CMK (cell line): ENCODE results near the gene RALGAPA2.
A peak's percentile ranks its signal among the peaks of the same experiment; 100 is the strongest.
"Not testable (repeated sequence)": the region's sequence is repeated elsewhere in the genome, so short reads cannot be mapped to it uniquely, and the experiment has no call there.

Experiments used
- DNase-seq: peaks from one replicate; pipeline ENCODE4 v3.0.0-alpha.2; 2010; ENCODE audit warnings: low read depth

Gene RALGAPA2

GRCh38 chr20:20366876-20367574, 345.4 kb downstream of the RALGAPA2 start:
- no peak for DNase-seq

GRCh38 chr20:20366551-20366875, 345.9 kb downstream of the RALGAPA2 start:
- DNase-seq: no peak

- DNase-seq: no peak
Measured at GRCh38 chr20:20365480-20366161, 346.8 kb downstream of the RALGAPA2 start.

GRCh38 chr20:20364593-20365479, 347.6 kb downstream of the RALGAPA2 start:
- no peak for DNase-seq

- DNase-seq: no peak
Measured at GRCh38 chr20:20363799-20364592, 348.4 kb downstream of the RALGAPA2 start.

DNA sequence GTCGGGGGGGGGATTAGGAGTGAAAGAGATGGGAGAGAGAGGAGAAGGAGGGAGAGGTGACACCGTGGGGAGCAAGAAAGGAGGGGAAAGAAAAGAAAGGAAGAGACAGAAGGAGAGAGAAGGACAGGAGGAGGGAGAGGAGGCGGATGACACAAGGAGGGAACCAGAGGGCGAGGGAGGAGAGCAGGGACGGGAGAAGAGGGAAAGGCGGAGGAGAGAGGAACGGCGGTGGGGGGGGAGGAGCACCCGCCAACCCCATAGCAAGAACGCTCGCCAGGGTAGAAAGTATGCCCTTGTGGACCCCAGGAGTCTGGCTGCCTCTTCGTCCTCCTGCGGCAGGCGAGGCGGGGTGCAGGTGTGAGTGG, 349.0 kb downstream of the RALGAPA2 start:
- no peak for DNase-seq

GRCh38 chr20:20362774-20363433, 349.5 kb downstream of the RALGAPA2 start:
- no peak for DNase-seq

DNA sequence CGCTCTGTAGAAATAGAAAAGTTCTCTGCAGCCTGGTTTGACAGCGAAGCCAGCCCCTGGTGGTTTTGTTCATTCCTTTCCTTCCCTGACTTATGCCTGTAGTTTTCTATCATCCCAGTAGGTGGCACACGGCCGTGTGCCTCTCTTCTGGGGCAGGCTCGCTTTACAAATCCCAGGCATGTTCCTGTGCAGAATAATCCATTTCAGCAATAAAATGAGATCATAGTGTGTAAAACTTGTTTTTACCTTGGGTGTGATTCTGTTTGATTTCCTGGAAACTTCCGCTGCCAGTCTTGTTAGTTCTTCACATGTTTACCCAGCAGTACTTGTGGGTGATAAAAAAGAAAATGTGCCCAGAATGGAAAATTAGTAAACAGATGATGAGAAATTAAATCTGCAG, 352.0 kb downstream of the RALGAPA2 start:
- DNase-seq: peak; percentile 12

DNA sequence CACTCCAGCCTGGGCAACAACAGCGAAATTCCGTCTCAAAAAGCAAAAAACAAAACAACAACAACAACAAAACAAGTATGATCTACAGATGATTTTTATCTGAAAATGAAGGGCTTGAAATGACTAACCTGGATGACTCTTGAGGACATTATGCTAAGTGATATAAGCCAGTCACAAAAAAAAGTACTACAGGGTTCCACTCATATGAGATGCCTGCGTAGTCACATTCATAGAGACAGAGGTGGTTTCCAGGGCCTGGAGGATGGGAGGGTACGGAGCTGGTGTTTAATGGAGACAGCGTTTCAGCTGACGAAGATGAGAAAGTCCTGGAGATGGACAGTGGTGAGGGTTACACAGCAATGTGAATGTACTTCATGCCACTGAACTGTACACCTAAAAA, 352.8 kb downstream of the RALGAPA2 start:
- no peak for DNase-seq

GRCh38 chr20:20358801-20359200, 353.6 kb downstream of the RALGAPA2 start:
- no peak for DNase-seq

DNA sequence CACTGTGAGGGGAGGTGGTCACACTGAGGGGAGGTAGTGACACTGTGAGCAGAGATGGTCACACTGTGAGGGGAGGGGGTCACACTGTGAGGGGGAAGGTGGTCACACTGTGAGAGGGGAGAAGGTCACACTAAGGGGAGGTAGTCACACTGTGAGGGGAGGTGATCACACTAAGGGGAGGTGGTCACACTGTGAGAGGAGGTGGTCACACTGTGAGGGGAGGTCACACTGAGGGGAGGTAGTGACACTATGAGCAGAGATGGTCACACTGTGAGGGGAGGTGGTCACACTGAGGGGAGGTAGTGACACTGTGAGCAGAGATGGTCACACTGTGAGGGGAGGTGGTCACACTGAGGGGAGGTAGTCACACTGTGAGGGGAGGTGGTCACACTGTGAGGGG, 356.9 kb downstream of the RALGAPA2 start:
- DNase-seq: not testable (repeated sequence)

GRCh38 chr20:20353576-20353975, 358.9 kb downstream of the RALGAPA2 start:
- DNase-seq: no peak

DNA sequence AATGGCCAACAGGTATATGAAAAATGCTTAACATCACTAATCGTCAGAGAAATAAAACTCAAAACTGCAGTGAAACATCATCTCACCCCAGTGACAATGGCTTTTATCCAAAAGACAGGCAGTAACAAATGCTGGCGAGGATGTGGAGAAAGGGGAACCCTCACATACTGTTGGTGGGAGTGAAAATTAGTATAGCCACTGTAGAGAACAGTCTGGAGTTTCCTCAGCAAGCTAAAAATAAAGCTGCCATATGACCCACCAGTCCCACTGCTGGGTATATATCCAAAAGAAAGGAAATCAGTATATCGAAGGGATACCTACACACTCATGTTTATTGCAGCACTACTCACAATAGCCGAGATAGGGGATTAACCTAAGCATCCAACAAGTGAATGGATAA, 368.0 kb downstream of the RALGAPA2 start:
- DNase-seq: no peak

GRCh38 chr20:20343932-20344331, 368.5 kb downstream of the RALGAPA2 start:
- DNase-seq: no peak
